H7 (cell line): ENCODE measurements around the gene C20orf202. TPM values are rescaled to one million over a fixed set of nuclear protein-coding genes. Genes with fewer than 3 reads are reported as not detected.

Source experiments
- DNase-seq: peaks from one replicate; pipeline ENCODE4 v3.0.0; 2012
- H3K27me3 ChIP-seq: 2 replicates; pipeline ENCODE4 v1.6.0; 2011; ENCODE audit warnings: mild to moderate bottlenecking, low read length; ENCODE audit not compliant: control insufficient read depth, insufficient read depth
- H3K36me3 ChIP-seq: replicated peaks from 2 replicates; pipeline ENCODE4 v1.5.1; 2011; ENCODE audit warnings: low read length; ENCODE audit not compliant: control insufficient read depth, insufficient read depth
- H3K4me3 ChIP-seq: 2 replicates; pipeline ENCODE4 v1.5.1; 2011; ENCODE audit warnings: low read depth, mild to moderate bottlenecking, control low read depth, low read length, moderate library complexity; ENCODE audit not compliant: insufficient read depth
- total RNA-seq: library from RNA; depleted of rRNA; stranded (reverse); fragments of >200 nt; shearing (Covaris generic); gene quantifications from 2 replicates; pipeline ENCODE4 v1.2.3, GENCODE V29; 2014

C20orf202 gene
- total RNA-seq, 1 experiment from 2014 or later = not detected

DNA sequence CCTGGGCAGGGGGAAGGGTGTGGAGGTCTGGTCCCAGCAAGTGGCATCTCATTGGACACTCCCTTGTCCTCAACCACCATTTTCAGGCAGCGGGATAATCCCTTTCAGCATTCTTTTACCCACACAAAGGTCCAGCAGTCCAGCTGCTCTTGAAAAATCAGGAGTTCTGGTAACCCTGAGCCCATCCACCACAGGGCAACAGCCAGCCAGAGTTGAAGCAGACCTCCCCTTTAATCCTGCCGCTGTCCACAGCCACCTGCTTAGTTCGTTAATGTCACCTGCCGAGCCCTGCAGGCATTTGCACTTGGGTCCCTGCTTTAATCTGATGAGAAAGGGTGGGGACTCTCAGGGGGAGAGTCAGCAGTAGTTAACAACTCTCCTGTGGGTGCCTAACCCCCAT, 29.6 kb upstream of the C20orf202 start:
- no peak for DNase-seq
- H3K4me3 ChIP-seq = no peak overlapping the region
- H3K36me3 ChIP-seq = peaks cover 5% of the 10 kb centered on the region
- H3K27me3 ChIP-seq = no peaks in the 10 kb centered on the region

DNA sequence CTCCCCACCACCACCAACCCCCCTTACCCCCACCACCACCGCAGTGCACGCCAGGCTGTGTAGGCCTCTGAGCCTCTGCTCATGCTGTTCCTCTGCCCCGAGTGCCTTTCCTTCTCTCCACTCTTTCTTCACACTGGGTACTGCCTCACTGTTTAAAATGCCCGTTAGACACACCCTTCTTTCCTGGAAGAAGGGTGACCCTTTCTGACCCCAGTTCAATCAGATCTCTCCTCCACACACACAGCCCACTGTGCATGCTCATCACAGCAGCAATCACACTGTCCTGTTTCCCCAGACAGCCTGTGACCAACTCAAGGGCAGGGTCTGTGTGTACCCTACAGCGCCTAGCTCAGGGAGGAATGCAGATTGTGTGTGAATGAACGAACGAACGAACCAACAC, 28.5 kb upstream of the C20orf202 start:
- Histone ChIP-seq H3K27me3 (no peaks in the 10 kb centered on the region), H3K4me3 (no peak overlapping the region), H3K36me3 (peaks cover 1% of the 10 kb centered on the region; the same call in 1 of the 2 replicates)
- DNase-seq = no peak

DNA sequence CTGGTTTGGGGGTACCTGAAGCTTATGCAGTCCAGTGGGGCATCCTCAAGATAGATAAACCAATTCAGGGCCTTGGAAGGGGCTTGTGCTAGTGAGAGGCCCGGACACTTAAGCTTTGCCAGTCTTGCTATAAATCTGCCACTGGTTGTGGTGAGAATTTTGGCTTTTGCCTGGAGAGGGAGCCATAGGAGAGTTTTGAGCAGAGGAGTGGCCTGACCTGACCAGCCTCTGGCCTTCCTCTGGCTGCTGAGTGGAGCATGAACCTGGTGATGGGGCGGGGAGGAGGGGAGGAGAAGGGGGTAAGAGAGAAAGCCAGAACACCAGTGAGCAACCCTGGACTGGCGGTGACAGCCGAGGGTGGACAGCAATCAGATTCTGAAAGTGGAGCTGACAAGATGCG, 25.6 kb upstream of the C20orf202 start:
- H3K4me3 ChIP-seq = no peak overlapping the region
- no peaks in the 10 kb centered on the region for H3K36me3 ChIP-seq
- peaks cover 4% of the 10 kb centered on the region for H3K27me3 ChIP-seq
- DNase-seq = peak; percentile 81

DNA sequence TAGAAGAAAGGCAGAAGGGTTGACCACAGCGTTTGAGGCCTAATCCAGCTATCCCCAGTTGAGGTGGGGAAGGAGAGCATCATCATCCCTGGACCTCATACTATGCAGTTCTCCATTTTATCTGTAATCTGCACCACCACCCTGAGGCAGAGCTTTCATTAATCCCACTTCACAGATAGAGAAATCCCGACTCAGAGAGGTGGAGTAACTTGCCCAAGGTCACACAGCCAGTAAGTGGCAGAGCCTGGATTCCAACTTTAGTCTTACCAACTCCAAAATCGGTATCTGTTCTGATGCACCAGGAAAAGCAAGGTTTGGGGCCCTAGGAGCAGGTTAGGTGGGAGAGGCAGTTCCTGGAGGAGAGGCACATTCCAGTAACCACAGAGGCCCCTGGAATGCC, 25.2 kb upstream of the C20orf202 start:
- Histone ChIP-seq H3K36me3 (no peaks in the 10 kb centered on the region), H3K4me3 (no peak overlapping the region), H3K27me3 (peaks cover 7% of the 10 kb centered on the region)
- DNase-seq = no peak

DNA sequence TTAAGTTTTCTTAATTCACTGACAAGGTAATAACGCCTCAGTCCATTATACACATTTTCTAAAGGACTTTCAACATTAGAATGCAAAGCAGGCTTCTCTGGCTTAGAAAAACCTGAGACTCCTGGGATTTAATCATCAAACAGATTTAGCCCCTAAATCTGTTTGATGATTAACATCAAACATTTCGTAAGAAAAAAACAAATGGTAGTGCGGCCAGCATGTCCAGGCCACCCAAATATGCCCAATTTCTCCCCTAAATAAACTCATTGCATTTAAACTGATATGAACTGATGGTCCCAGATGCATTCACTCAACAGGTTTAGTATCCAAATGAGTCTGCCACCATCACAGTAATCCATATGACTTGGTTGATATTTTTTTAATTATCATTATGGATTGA, 24.6 kb upstream of the C20orf202 start:
- no peak for DNase-seq
- Histone ChIP-seq H3K36me3 (no peaks in the 10 kb centered on the region), H3K27me3 (peaks cover 12% of the 10 kb centered on the region), H3K4me3 (no peak overlapping the region)

DNA sequence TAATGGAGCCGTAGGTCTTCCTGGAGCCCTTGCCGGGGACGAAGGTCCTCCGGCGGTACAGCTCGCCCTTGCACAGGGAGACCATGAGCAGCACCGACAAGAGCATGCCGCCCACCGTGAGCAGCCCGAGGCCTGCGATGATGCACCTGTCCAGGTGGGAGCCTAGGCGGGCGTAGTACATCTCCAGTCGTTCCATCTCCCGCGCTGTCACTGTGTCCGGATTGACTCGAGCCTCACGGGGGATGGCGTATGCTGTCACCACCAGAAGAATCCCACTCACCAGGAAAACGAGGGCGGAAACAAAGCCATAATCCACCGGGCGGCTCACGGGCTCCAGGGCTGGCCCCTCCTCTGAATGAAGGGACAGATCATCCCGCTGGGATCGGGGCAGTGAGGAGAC, 22.3 kb upstream of the C20orf202 start:
- Histone ChIP-seq H3K4me3 (no peak overlapping the region), H3K27me3 (peaks cover 27% of the 10 kb centered on the region), H3K36me3 (no peaks in the 10 kb centered on the region)
- DNase-seq = no peak

DNA sequence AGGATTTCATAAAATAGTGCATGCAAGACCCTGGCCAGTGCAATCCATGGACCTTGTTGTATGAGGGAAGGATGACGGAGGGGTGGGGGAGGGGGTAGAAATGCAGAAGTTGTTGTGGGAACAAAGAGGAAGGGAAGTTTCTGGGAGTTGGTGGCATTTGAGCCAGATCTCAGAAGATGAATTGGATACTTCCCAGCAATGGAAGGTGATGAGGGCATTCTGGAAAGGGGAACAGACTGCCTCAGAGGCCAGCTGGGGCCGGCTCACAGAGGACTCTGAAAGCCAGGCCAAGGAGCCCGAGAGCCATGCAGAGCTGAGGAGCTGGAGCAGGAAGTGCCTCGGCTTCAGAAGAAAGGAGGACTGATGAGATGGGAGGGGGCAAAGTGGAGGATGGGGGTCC, 21.1 kb upstream of the C20orf202 start:
- Histone ChIP-seq H3K36me3 (no peaks in the 10 kb centered on the region), H3K27me3 (peaks cover 31% of the 10 kb centered on the region), H3K4me3 (no peak overlapping the region)
- no peak for DNase-seq

DNA sequence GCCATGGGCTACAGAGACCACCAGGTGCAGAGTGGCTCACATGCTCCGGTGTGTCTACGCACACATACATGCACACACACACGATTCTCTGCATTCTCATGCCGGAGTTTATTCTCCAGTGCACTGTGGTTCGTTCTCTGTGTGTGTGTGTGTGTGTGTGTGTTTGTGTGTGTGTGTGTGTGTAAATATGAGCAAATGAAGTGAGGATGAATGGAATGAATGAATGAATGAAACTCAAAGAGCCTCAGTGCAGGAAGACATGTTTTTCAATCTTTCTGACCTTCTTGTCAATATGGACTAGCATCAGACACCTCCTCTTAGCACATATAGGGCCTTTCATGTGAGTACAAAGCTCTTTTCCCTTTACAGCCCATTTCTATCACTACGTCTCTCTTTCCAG, 20.1 kb upstream of the C20orf202 start:
- Histone ChIP-seq H3K27me3 (peaks cover 31% of the 10 kb centered on the region), H3K36me3 (no peaks in the 10 kb centered on the region), H3K4me3 (no peak overlapping the region)
- no peak for DNase-seq

DNA sequence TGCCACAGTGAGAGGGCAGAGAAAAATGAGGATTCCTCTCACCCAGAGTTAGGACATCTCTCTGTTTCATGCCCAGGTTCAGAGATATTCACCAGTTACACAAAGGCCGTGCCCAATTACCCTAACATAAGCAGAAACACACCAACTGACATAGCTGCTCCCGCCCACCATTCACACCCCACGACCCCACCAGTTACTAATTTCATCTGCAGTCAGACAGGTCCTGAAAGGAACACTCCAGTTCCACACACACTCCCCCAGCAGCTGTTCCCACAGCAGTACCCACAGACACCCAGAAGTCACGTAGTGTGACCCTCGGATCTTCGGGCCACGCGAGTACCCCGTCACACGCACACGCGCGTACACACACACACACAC, 19.0 kb upstream of the C20orf202 start:
- Histone ChIP-seq H3K36me3 (no peaks in the 10 kb centered on the region), H3K4me3 (peak overlapping the region; percentile 57; the same call in 1 of the 2 replicates), H3K27me3 (peaks cover 33% of the 10 kb centered on the region)
- no peak for DNase-seq

DNA sequence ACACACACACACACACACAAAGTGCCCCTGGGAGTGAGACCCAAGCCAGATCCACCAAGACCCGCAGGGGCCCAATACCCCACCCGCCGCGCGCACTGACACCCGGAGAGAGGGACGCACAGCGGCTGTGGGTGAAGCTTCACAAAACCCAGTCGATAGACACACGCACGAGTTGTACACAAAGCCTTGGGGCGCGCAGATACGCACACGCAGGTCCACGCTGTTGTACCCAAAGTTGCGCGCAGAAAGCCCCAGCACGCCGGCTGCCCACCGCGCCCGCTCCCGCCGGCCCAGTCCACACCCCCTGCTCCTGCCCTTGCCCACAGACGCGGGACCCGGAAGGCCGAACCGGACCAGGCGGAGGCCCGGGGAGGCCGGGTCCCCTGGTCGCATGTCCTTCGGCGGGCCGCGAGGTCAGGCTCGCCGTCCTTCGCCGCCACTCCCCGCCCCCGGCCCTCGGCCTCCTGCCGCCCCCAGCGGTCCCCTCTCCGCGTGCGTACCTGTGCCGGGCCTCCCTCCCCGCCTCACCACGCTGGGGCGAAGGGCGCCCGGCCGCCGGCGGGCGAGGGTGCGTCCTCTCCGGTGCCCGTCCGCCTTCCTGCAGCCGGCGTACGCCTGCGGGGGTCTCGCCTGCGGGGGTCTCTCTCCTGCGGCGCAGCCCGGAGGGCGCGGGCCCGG, 18.5 kb upstream of the C20orf202 start, which contains the start of gene TMEM74B:
TSS of gene TMEM74B (minus strand) at position 344 of the 678 bp plus-strand sequence. CDS start 1,180 bp downstream, outside the sequence.
- no peaks in the 10 kb centered on the region for H3K36me3 ChIP-seq
- DNase-seq = peak; percentile 89
- peak within 1 kb of the TSS; percentile 57 for H3K4me3 ChIP-seq
- H3K27me3 ChIP-seq = peaks cover 33% of the 10 kb centered on the region

DNA sequence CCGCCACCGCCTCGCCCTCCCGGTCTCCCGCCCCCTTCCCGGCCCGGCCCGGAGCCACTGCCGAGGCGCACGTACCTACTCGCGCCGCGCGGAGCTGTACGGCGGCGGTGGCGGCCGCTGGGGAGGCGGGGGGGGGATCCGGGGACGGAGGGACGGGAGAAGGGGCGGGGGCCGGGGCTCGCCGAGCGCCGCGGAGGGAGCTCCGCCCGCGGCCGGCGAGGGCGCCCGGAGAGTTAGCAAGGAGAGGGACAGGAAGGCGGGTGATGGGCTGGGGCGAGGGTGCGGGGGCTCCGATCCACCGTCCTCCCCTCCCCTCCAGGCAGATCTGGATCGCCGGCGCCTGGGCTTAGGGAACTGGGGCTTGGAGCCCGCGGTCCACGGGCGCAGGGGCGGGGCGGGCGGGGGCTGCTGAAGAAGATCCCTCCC, 17.9 kb upstream of the C20orf202 start:
- peak; percentile 90 for DNase-seq
- Histone ChIP-seq H3K36me3 (no peaks in the 10 kb centered on the region), H3K4me3 (peak overlapping the region; percentile 57), H3K27me3 (peaks cover 35% of the 10 kb centered on the region)

DNA sequence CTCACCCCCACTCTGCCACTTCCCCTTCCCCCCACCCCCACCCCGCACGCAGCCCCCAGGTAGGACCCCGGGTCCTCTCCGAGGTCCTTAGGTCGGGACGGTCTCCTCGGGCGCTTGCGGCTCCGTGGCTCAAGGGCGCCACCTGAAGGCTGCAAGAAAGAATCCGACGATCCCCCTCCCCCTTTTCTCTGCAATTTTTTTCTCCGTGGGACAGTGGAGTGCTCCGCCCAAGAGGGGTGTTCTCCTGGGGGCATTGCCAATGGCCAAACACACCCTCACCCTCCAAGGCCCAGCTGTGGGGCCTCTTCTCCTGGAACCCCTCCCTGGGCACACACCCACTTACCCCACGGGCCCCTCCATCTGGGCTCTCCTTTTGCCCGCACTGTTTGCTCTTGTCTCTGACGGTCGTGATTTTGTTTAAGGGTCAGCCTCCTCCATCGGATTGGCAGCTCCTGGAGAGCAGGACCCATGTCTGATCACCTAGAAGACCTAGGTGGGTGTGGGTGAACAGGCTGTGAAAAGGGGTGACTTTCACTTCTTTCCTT, 17.4 kb upstream of the C20orf202 start:
- peak overlapping the region; percentile 57 for H3K4me3 ChIP-seq

DNA sequence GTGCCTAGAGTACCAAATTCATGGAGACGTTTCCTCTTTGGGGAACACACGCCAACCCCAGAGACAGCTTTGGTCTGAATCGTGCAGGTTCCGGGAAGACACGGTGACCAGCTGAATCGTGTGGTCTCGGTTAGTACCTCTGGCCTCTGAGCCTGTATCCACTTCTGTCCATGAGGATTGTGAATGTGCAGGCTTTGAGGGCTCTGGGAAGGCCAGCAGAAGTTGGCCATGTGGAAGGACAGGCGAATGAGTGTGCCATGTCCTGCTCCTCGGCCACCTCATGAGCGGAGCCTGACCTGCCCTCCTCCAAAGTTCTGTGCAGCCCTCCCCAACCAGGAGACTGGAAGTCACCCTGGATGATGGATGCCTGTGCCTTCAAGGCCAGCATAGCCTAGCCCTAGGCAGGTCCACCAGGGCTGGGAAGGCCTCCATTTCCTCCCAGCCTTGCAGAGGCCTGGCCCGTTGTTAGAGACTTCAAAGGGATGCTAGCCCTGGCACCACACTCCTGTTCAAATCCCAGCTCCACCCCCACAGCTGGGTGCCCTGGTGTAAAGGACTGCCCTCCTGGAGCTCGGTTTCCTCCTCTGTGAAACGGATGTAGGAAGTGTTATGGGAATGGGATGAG, 16.8 kb upstream of the C20orf202 start:
- Histone ChIP-seq H3K4me3 (no peak overlapping the region), H3K36me3 (no peaks in the 10 kb centered on the region), H3K27me3 (peaks cover 35% of the 10 kb centered on the region)
- no peak for DNase-seq

More for the DNA sequence above, 17.4 kb upstream of the C20orf202 start:
- DNase-seq = peak; percentile 93
- Histone ChIP-seq H3K36me3 (no peaks in the 10 kb centered on the region), H3K27me3 (peaks cover 35% of the 10 kb centered on the region)

DNA sequence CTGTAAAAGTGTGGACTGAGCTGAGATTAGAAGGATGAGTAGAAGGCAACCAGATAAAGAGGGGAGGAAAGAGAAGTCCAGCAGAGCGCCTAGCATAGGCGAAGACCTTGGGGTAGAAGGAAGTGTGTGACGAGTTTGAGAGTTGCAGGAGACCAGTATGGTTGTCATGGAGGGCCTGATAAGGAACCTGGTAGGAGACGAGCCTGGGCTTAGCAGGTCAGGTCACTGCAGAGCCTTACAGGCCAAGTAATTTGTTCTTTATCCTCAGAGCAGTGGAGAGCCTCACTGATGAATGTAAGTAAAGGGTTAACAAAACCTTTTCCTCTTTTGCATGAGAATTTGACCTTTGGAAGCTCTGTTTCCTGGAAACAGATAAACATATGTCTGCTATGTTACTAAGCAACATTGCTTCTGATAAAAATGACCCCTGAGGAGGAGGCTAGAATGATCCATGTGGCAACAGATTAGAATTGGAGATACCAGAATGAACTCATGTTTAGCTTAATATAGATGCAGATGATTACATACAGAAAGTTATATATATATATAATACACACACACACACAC, 15.6 kb upstream of the C20orf202 start:
- Histone ChIP-seq H3K27me3 (peaks cover 30% of the 10 kb centered on the region), H3K4me3 (no peak overlapping the region), H3K36me3 (no peaks in the 10 kb centered on the region)
- no peak for DNase-seq

DNA sequence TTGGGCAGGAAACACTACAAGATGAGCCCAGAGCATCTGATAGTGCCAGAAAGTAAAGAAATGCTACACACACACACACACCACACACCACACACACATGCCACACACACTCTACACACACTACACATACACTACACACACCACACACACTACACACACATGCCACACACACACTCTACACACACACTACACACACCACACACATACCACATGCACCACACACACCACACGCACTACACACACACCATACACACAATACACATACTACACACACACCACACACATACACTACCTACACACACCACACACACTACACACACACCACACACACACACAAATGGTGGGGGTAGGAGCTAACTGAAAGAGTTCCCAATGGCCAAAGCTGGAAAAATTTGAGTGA, 14.9 kb upstream of the C20orf202 start:
- H3K4me3 ChIP-seq = no peak overlapping the region
- H3K27me3 ChIP-seq = peaks cover 25% of the 10 kb centered on the region
- DNase-seq = no peak
- no peaks in the 10 kb centered on the region for H3K36me3 ChIP-seq
